Panc1 (cell line): ENCODE measurements around the gene BCR. TPM values are rescaled to one million over a fixed set of nuclear protein-coding genes. Genes with fewer than 3 reads are reported as not detected.

Source experiments
- ATAC-seq: fragments of 200-7000 bp; cut with Tn5 transposase; 2 replicates; pipeline ENCODE4 v1.9.1; 2020; ENCODE audit warnings: mild to moderate bottlenecking, moderate library complexity
- BruUV-seq: library from RNA; stranded (reverse); fragments of 400-500 nt; replicated peaks from 2 replicates; lab custom pipeline; 2021; lab: Mats Ljungman, UMichigan
- CTCF ChIA-PET: fragments of 300-600 bp; sonication (Branson Sonifier 250); formaldehyde crosslinking; loops from one replicate; lab custom pipeline; 2022; ENCODE audit warnings: antibody characterized with exemption; lab: Charles Lee
- POLR2A ChIA-PET: fragments of 300-600 bp; sonication (Branson Sonifier 250); formaldehyde crosslinking; loops from one replicate; lab custom pipeline; 2022; ENCODE audit warnings: antibody characterized with exemption; lab: Charles Lee
- DNase-seq: peaks from one replicate; pipeline ENCODE4 v3.0.0-alpha.2; 2010; ENCODE audit warnings: low read depth, low spot score
- H3K27ac ChIP-seq: 2 replicates; pipeline ENCODE4 v1.5.1; 2011; ENCODE audit warnings: mild to moderate bottlenecking, low read length, inconsistent platforms
- H3K27me3 ChIP-seq: fragments of 200-500 bp; sonication (Bioruptor generic); 2 replicates; pipeline ENCODE4 v1.6.0; 2014; ENCODE audit warnings: low read length, inconsistent platforms; ENCODE audit not compliant: control insufficient read depth, insufficient read depth
- H3K36me3 ChIP-seq: fragments of 200-500 bp; sonication (Bioruptor generic); 2 replicates; pipeline ENCODE4 v1.5.1; 2014; ENCODE audit warnings: inconsistent platforms, mild to moderate bottlenecking, low read length, moderate library complexity; ENCODE audit not compliant: control insufficient read depth, insufficient read depth
- H3K4me1 ChIP-seq: 2 replicates; pipeline ENCODE4 v1.5.1; 2011; ENCODE audit warnings: inconsistent platforms, mild to moderate bottlenecking, low read length, moderate library complexity; ENCODE audit not compliant: control insufficient read depth, insufficient read depth
- H3K4me3 ChIP-seq, 2 experiments: 2 replicates each; pipeline ENCODE4 v1.5.1; 2011 to 2012; ENCODE audit warnings: low read depth in 2 of 2, low read length in 2 of 2, mild to moderate bottlenecking in 2 of 2, inconsistent platforms in 1 of 2, moderate library complexity in 1 of 2
- H3K9me3 ChIP-seq: fragments of 200-500 bp; sonication (Bioruptor generic); 2 replicates; pipeline ENCODE4 v1.5.1; 2014; ENCODE audit warnings: low read depth, mild to moderate bottlenecking, inconsistent platforms, low read length, moderate library complexity; ENCODE audit not compliant: control insufficient read depth, insufficient read depth
- CTCF ChIP-seq: fragments of 450-650 bp; IDR thresholded peaks from 2 replicates; pipeline ENCODE4 v1.5.1; 2017; ENCODE audit warnings: mild to moderate bottlenecking
- POLR2AphosphoS5 ChIP-seq: IDR thresholded peaks from 2 replicates; pipeline ENCODE4 v1.6.1; 2012; ENCODE audit warnings: mild to moderate bottlenecking, low read depth, low read length, moderate library complexity
- REST ChIP-seq, 2 experiments: IDR thresholded peaks; 2 replicates each; pipeline ENCODE4 v1.6.1; 2011 to 2012; ENCODE audit warnings: low read depth in 2 of 2, control low read depth in 1 of 2, low read length in 1 of 2, mild to moderate bottlenecking in 1 of 2, moderate library complexity in 1 of 2; ENCODE audit not compliant: insufficient read depth in 1 of 2
- SIN3A ChIP-seq: IDR thresholded peaks from 2 replicates; pipeline ENCODE4 v1.6.1; 2012; ENCODE audit warnings: low read depth, mild to moderate bottlenecking, low read length, moderate library complexity, borderline replicate concordance; ENCODE audit not compliant: insufficient read depth
- TCF7L2 ChIP-seq: IDR thresholded peaks from 2 replicates; pipeline ENCODE4 v1.6.1; 2011; ENCODE audit warnings: mild to moderate bottlenecking, low read depth, low read length, inconsistent platforms
- in situ Hi-C: cut with HindIII; loops from 2 replicates; pipeline ENCODE4 v1.10.0; 2016; ENCODE audit warnings: low sequenced_read_pairs, low pct_unique_long_range_greater_than_20kb
- intact Hi-C: fragments of 100-400 bp; cut with micrococcal nuclease; formaldehyde crosslinking; loops from one replicate; pipeline ENCODE4 v1.10.0; 2022; ENCODE audit not compliant: unreplicated experiment
- total RNA-seq: library from RNA; stranded (reverse); gene quantifications from one replicate; pipeline ENCODE4 v1.2.1, GENCODE V29; 2021; ENCODE audit not compliant: unreplicated experiment

Gene BCR
- total RNA-seq, 1 experiment from 2014 or later = 32.1 TPM

- no peak for ATAC-seq
- no peak for TF ChIP-seq TCF7L2
- ChIA-PET CTCF (no interaction called here), POLR2A (no interaction called here)
- intact Hi-C loops = no loop called here
- no peak overlapping the region for H3K4me3 ChIP-seq
- H3K27ac ChIP-seq = no peak overlapping the region
- H3K4me1 ChIP-seq = no peaks in the 10 kb centered on the region
- in situ Hi-C loops = no loop called here
- no peaks in the 10 kb centered on the region for H3K36me3 ChIP-seq
- H3K9me3 ChIP-seq = no peaks in the 10 kb centered on the region
- no TSS peak for BruUV-seq
- H3K27me3 ChIP-seq = no peaks in the 10 kb centered on the region
- DNase-seq = no peak
Measured at GRCh38 chr22:23278883-23279675, 98.8 kb downstream of the BCR start.

- no peak for ATAC-seq
- TF ChIP-seq POLR2AphosphoS5 = no peak
- TF ChIP-seq CTCF = no peak
- TF ChIP-seq REST (IDR thresholded peaks at IDR 0.05; ENCODE audit: insufficient read depth in 1 of 2, low read depth in 2 of 2, low read length in 1 of 2) = no peak
- no peak for TF ChIP-seq TCF7L2
- TF ChIP-seq SIN3A = no peak
- Histone ChIP-seq H3K36me3 (no peaks in the 10 kb centered on the region), H3K4me1 (no peaks in the 10 kb centered on the region), H3K4me3 (no peak overlapping the region), H3K9me3 (no peaks in the 10 kb centered on the region), H3K27me3 (no peaks in the 10 kb centered on the region), H3K27ac (no peak overlapping the region)
- in situ Hi-C loops (no loop called here), intact Hi-C loops (no loop called here)
- POLR2A ChIA-PET = no interaction called here
- DNase-seq = no peak
- CTCF ChIA-PET = no interaction called here
- no TSS peak for BruUV-seq
Measured at GRCh38 chr22:23279781-23280180, 99.5 kb downstream of the BCR start.
